NOMO-1 (cell line): Measurements from ENCODE around the gene SSC4D.
"Not testable (repeated sequence)": the region's sequence is repeated elsewhere in the genome, so short reads cannot be mapped to it uniquely, and the experiment has no call there.

ENCODE experiments used
- DNase-seq, 2 experiments: peaks; one replicate each; lab custom pipeline; 2025; ENCODE audit not compliant: unreplicated experiment in 2 of 2; lab: John Stamatoyannopoulos, UW

The SSC4D gene

GRCh38 chr7:76387789-76388188 is 21.7 kb downstream of the SSC4D start:
- not testable (repeated sequence) for DNase-seq

- DNase-seq, result no peak
These were observed 22.7 kb downstream of the SSC4D start for GRCh38 chr7:76386691-76387260.

GRCh38 chr7:76383089-76383944 is 26.2 kb downstream of the SSC4D start:
- no peak for DNase-seq

- DNase-seq, result peak in 1 of 2 experiments; percentile 60
These were observed 27.7 kb downstream of the SSC4D start for GRCh38 chr7:76381814-76382213.

- DNase-seq, result no peak
These were observed 28.9 kb downstream of the SSC4D start for GRCh38 chr7:76380623-76380966.

- no peak for DNase-seq
These were observed 32.1 kb downstream of the SSC4D start for GRCh38 chr7:76377186-76377918.

DNA sequence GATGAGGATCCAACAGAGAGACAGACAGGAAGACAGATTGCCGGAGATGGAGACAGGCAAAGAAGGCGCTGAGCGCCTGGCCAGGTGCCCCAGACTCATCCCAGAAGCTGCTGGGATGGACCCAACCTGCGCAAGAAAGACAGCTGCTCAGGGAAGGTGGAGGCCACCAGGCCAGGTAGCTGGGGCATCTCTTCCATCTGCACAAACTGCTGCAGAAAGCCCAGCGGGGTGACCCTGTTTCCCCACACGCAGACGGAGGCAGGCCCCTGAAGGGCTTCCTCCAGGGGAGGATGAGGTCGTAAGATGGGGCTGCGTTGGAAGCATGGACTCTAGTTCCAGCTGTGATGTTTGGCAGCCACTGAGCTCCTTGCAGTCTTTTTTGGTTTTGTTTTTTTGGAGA is 34.2 kb downstream of the SSC4D start:
- DNase-seq, result no peak

DNA sequence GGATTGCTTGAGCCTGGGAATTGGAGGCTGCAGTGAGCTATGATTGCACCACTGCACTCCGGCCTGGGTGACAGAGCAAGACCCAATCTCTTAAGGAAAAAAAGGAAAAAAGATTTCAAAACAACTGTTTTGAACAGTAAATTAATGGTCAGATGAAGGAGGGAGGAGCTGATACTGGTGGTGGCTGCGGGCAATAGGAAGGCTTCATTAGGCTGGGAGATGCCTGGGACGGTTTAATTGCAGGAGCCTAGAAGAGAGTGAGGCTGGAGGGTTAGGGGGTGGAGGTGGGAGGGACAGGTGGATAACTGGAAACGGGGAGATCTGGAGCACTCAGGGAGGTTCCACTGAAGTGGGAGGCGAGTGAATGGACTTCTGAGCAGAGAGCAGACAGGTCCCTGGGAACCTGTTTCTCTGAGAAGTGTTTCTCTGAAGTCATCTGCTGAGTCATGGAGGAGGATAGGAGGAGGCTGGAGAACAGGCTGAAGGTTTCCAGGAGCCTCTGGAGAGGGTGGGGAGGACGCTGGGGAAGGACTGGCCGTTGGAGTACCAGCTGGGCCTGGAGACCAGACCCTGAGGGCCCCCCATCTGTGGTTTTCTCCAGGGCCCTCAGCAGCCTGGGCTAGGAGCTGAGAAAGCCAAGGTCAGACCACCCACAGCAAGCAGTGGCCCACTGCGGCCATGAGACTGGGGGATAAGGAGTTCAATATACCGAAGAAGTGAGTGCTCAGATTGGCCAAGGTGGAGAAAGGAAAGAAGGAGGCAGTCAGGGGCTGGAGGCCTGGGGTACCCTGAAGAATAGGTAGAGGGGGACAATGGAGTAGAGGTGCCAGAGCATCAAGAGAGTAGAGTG is 36.3 kb downstream of the SSC4D start:
- DNase-seq, result peak; percentile 54 to 66

DNA sequence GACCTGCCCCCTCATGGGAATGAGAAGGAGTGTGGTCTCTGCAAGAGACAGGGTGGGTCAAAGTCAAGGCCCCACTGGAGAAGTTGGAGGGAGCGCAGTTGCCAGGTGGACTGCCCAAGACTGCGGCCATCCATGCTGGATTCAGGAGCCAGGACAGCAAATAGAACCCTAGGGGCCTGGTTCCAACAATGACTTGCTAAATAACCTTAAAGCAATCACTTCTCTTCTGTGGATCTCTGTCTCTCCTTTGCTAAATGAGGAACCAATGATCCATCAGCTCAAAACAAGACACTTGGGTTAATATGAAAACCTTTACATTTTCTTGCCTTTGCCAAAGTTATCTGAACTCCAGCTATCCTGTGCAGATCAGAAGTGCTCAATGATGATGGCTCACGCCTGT is 38.1 kb downstream of the SSC4D start:
- peak in 1 of 2 experiments; percentile 28 for DNase-seq

- no peak for DNase-seq
These were observed 40.5 kb downstream of the SSC4D start for GRCh38 chr7:76369018-76369417.

GRCh38 chr7:76368190-76368589 is 41.3 kb downstream of the SSC4D start:
- no peak for DNase-seq

DNA sequence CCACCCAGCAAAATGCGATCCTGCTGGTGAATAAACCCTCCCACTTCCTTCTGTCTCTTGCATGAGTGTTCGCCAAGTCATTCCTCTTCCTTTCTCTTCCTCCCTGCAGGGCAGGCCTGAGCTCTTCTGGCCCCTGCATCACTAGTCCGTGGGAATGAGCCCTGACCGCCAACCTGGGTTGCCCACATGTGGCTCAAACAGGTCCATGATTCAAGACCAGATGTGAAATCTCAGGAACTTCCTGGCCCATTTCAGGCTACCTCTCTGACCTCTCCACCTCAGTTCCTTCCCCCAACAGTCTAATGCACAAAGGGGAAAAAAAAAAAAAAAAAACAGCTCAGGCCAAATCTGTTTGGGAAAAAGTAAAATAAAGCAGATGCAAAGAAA is 45.3 kb downstream of the SSC4D start:
- peak; percentile 87 to 90 for DNase-seq

GRCh38 chr7:76363754-76364153 is 45.7 kb downstream of the SSC4D start:
- not testable (repeated sequence) for DNase-seq

DNA sequence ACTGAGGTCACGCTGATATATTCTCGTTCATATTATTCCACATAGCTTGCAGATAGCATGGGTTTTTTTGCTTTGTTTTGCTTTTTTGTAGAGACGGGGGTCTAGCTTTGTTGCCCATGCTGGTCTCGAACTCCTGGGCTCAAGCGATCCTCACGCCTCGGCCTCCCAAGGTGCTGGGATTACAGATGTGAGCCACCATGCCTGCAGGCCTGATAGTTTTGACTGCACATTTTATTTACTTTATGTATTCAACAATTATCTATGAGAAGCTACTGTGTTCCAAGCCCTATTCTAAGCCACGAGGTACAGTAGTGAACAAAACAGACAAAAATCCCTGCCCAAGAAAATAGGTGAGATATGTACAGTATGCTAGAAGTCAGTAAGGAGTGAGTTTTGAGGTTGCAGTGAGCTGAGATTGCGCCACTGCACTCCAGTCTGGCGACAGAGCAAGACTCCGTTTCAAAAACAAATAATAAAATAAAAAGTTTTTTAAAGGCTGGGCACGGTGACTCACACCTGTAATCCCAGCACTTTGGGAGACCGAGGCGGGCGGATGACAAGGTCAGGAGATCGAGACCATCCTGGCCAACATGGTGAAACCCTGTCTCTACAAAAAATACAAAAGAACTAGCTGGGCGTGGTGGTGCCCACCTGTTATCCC is 49.4 kb downstream of the SSC4D start:
- DNase-seq, result peak; percentile 66 to 73

GRCh38 chr7:76359111-76359977 is 50.2 kb downstream of the SSC4D start:
- DNase-seq, result peak; percentile 100

- peak; percentile 92 to 99 for DNase-seq
These were observed 50.9 kb downstream of the SSC4D start, which contains the start of gene YWHAG for GRCh38 chr7:76358481-76359110. YWHAG (minus strand) TSS chr7:76358991; CDS start chr7:76358808, 183 bp downstream.

- DNase-seq, result peak; percentile 90 to 96
These were observed 51.5 kb downstream of the SSC4D start for GRCh38 chr7:76358011-76358480.

- peak; percentile 56 to 70 for DNase-seq
These were observed 52.0 kb downstream of the SSC4D start for GRCh38 chr7:76357475-76358010.
